Kidney glomerular epithelial cell (primary cell): ENCODE measurements around the gene ARHGEF40.
"Not testable (repeated sequence)": the region's sequence is repeated elsewhere in the genome, so short reads cannot be mapped to it uniquely, and the experiment has no call there.

Experiments
- DNase-seq: peaks from one replicate; lab custom pipeline; 2025; lab: John Stamatoyannopoulos, UW

Gene ARHGEF40

DNA sequence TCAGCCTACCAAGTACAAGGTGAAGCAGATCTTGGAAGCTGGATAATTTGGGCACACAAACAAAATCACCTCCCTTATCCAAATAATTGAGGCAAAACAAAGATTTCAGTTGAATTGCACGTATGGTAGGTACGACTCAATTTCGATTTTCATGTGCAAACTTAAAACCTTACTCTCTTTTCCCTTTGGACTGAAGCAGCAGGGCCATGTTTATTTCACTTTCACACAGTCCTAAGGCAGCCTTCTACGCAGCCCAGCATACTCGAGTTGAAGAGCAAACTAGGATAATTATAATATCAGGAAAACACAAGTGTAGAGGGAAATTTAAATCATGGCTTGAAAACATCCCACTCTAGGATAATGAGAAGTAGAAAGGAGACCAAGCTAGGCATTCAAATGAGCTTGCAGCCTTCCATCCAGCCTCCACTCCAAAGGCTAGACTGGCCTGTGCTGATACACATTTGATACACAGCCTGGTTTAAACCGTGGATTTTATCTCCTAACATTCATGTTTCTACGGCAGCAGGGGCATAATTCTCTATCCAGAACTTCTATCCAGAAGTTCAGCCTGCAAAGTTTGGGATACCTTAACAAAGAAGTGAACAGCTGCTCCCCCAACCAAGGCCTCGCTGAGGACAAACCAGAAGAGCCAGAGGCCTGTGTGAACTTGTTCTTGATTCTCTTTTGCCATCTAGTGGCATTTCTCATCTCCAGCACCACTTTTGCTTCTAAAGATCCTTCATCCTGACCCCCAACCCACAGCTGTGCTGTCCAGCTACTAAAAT is 30.3 kb upstream of the ARHGEF40 start:
- peak; percentile 79 for DNase-seq

GRCh38 chr14:21040370-21040925 is 29.7 kb upstream of the ARHGEF40 start:
- no peak for DNase-seq

DNA sequence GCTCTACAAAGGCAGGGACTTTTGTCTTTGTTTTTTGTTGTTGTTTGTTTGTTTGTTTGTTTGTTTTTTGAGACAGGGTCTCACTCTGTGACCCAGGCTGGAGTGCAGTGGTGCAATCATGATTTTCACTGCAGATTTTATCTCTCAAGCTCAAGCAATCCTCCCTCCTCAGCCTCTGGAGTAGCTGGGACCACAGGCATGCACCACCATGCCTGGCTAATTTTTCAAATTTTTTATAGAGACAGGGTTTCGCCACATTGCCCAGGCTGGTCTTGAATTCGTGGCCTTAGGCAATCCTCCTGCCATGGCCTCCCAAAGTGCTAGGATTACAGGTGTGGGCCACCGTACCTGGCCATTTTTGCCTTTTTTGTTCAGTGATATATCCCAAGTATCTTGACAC is 29.2 kb upstream of the ARHGEF40 start:
- DNase-seq: not testable (repeated sequence)

DNA sequence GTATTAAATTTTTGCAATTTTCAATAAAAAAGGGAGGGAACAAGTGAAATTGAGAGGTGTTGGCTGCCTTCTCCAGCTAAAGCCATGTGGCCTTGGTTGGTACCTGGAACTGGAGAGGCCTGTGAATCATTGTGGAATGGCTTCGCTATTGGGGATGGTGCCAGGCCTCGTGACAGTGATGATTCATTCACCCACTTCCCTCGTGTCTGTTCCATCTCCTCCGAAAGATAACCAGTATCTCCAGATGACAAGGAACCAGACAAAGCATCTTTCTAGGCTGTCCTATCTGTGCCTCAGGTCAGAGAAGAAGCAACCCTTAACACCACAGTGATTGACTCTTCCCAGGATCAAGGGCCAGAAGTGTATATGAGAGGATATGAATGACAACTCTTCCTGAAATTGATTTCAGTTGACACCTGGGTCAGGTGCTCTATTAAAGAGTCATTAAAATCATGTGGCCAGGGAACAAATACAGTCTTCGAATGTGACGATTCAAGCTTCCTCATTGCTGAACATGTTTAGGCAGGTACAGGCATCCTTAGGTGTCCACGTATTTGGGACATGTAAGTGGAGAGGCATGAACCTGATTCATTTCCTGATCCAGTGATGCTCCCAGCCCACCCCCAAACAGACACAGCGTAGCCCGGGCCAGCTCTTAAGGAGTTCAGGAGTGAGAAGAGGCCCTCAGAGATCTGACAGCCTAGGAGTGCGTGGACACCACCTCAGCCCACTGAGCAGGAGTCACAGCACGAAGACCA is 28.2 kb upstream of the ARHGEF40 start, which contains the start of gene RNASE7:
Gene RNASE7, plus strand, starts transcription at position 687 of the 758 bp plus-strand sequence. CDS start 631 bp downstream, outside the sequence.
- peak; percentile 19 for DNase-seq

GRCh38 chr14:21042918-21043317 is 27.2 kb upstream of the ARHGEF40 start:
- no peak for DNase-seq

- no peak for DNase-seq
Measured at GRCh38 chr14:21043387-21043973, 26.6 kb upstream of the ARHGEF40 start.

GRCh38 chr14:21043974-21044618 is 26.0 kb upstream of the ARHGEF40 start:
- no peak for DNase-seq

DNA sequence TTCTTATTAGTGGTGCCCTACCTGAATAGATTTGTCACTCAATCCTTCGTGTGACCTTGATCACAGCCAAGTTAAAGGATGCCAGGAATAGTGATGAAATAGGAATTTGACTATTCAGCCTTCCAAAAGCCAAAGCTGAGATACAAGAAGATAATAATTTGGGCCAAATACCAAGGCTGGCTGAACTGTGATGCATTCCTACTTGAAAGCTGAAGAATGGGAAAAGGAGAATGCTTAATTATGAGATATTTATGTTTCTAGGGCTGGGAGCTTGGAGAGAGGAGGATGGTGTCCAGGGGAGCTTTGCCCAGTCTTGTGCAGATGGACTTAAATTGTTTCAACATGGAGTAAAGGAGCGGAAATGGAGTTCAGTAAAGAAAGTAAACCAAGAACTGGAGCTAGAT is 22.7 kb upstream of the ARHGEF40 start:
- DNase-seq: no peak

DNA sequence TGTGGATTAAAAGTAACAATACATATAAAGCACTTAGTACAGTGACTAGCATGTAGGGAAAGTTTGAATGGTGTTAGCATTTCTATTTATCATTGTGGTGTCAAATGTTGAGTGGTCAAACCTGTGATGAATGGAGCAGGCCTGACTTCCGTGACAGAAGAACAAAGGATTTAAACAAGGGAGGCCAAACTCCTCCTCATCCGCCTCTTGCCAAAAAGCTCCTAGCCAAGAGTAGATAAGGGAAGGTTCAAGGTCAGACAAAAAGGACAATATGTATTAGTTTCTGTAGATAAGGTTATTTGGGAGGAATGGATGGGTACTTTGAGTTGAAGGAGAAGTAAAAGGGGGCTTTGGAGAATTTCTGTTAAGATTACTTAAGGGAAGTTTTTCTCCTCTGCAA is 21.5 kb upstream of the ARHGEF40 start:
- no peak for DNase-seq

DNA sequence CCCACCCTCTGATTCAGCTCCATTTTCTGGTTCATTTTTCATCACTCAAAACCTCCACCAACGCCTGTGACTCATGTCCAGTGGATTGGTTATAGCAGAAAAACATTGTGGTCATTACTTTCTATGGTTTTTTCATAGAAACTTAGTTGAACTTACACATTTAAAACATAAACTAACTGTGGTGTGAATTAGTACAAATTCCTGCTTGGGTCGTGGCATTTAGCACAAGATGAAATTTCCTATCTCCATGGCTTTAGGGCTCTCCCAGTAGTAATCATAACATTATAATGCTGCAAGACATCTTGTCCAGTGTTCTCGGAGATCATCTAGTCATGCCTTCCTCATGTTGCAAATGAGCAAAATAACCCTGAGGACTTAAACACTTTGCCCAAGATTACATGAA is 20.8 kb upstream of the ARHGEF40 start:
- no peak for DNase-seq

GRCh38 chr14:21050597-21050996 is 19.5 kb upstream of the ARHGEF40 start:
- no peak for DNase-seq

GRCh38 chr14:21053184-21054122 is 16.7 kb upstream of the ARHGEF40 start:
- no peak for DNase-seq

- DNase-seq: no peak
Measured at GRCh38 chr14:21054123-21054767, 15.9 kb upstream of the ARHGEF40 start.

DNA sequence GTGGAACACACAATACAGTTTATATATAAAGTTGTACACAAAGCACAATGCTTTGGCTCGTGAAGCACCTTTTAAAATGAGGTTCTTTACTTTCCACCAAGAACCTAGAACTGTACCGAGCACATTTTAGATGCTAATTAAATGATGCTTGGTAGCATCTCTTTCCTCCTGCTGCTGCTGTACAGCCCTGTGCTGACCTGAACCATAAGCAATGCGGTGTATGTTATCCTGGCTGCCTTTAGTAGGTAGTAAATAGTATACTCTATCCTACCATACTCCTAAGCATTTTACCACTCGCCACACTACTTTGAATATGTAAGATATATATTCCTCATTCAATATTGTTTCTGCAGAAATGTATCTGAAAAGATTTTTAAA is 15.3 kb upstream of the ARHGEF40 start:
- no peak for DNase-seq

- DNase-seq: no peak
Measured at GRCh38 chr14:21055432-21056117, 14.5 kb upstream of the ARHGEF40 start.

GRCh38 chr14:21056520-21057163 is 13.5 kb upstream of the ARHGEF40 start:
- DNase-seq: no peak

GRCh38 chr14:21057803-21058675 is 12.1 kb upstream of the ARHGEF40 start, which contains the start of gene RNASE8:
Gene RNASE8 (plus strand): TSS chr14:21057822. CDS start chr14:21057893, 71 bp downstream.
- DNase-seq: peak; percentile 20

DNA sequence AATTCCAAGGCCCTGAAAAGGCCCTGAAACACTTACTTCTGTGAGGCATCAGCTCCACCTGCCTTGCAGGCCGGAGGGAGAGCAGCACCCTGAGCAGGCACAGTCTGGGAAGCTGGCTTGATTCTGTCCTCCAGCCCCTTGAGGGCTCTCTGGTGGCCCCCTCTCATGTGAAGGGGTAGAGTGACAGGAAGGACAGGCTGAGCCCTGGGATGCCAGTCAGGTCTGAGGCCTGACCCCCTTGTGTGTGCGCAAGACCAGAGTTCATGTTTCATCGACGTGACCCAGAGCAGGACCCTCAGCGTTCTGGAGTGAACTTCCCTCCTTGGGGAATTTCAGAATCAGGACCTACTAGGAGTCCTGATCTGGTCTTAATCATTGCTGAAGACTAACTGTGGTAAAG is 11.2 kb upstream of the ARHGEF40 start:
- no peak for DNase-seq
